ELR (cell line): Measurements from ENCODE around the gene C1QL4.
"Not testable (repeated sequence)": the region's sequence is repeated elsewhere in the genome, so short reads cannot be mapped to it uniquely, and the experiment has no call there.

ENCODE experiments used
- DNase-seq: peaks from one replicate; pipeline ENCODE4 v3.0.0-alpha.2; 2015; ENCODE audit warnings: low read depth

Gene C1QL4

GRCh38 chr12:49336645-49337584 lies at the start of gene C1QL4:
Gene C1QL4, minus strand, starts transcription at chr12:49337188. Its CDS starts 711 bp downstream, at chr12:49336477.
- DNase-seq, result peak; percentile 82

- DNase-seq, result not testable (repeated sequence)
Observed at GRCh38 chr12:49380184-49380583, 43.2 kb upstream of the C1QL4 start.

- DNase-seq, result no peak
Observed at GRCh38 chr12:49377386-49377785, 40.4 kb upstream of the C1QL4 start.

GRCh38 chr12:49375406-49375805 lies 38.4 kb upstream of the C1QL4 start:
- no peak for DNase-seq

GRCh38 chr12:49370539-49370938 lies 33.6 kb upstream of the C1QL4 start:
- no peak for DNase-seq

- DNase-seq, result peak; percentile 68
Observed at GRCh38 chr12:49369411-49370145, 32.6 kb upstream of the C1QL4 start.

GRCh38 chr12:49368240-49368600 lies 31.2 kb upstream of the C1QL4 start:
- no peak for DNase-seq

- DNase-seq, result peak; percentile 60
Observed at GRCh38 chr12:49367381-49368239, 30.6 kb upstream of the C1QL4 start, which contains the start of gene SPATS2. Gene SPATS2, plus strand, starts transcription at chr12:49367462. Its CDS starts 93,551 bp downstream, at chr12:49461013.

GRCh38 chr12:49366652-49367380 lies 29.8 kb upstream of the C1QL4 start:
- peak; percentile 95 for DNase-seq

GRCh38 chr12:49366096-49366651 lies 29.2 kb upstream of the C1QL4 start:
- DNase-seq, result no peak

GRCh38 chr12:49365542-49365941 lies 28.6 kb upstream of the C1QL4 start:
- DNase-seq, result peak; percentile 94

- peak; percentile 91 for DNase-seq
Observed at GRCh38 chr12:49364989-49365388, 28.0 kb upstream of the C1QL4 start.

GRCh38 chr12:49362077-49362476 lies 25.1 kb upstream of the C1QL4 start:
- no peak for DNase-seq

GRCh38 chr12:49359671-49360070 lies 22.7 kb upstream of the C1QL4 start:
- no peak for DNase-seq

- peak; percentile 78 for DNase-seq
Observed at GRCh38 chr12:49358483-49359141, 21.6 kb upstream of the C1QL4 start.

- peak; percentile 84 for DNase-seq
Observed at GRCh38 chr12:49357103-49357678, 20.2 kb upstream of the C1QL4 start.

- no peak for DNase-seq
Observed at GRCh38 chr12:49355913-49356312, 18.9 kb upstream of the C1QL4 start.

GRCh38 chr12:49352351-49352750 lies 15.4 kb upstream of the C1QL4 start:
- DNase-seq, result no peak

- no peak for DNase-seq
Observed at GRCh38 chr12:49349266-49349665, 12.3 kb upstream of the C1QL4 start.

- no peak for DNase-seq
Observed at GRCh38 chr12:49348781-49349180, 11.8 kb upstream of the C1QL4 start.
